CD4-positive, alpha-beta memory T cell (primary cell): ENCODE results near the gene EGLN2. TPM values are rescaled to one million over a fixed set of nuclear protein-coding genes. Genes with fewer than 3 reads are reported as not detected.

Experiments
- CTCF ChIA-PET: fragments of 350-600 bp; sonication (Branson Sonifier 250); formaldehyde crosslinking; loops from one replicate; lab custom pipeline; 2021; ENCODE audit warnings: inconsistent platforms; ENCODE audit not compliant: partially characterized antibody; lab: Charles Lee
- POLR2A ChIA-PET: fragments of 350-600 bp; sonication (Branson Sonifier 250); formaldehyde crosslinking; loops from one replicate; lab custom pipeline; 2021; ENCODE audit not compliant: partially characterized antibody; lab: Charles Lee
- DNase-seq, 5 donors: peaks; one replicate each; pipeline versions ENCODE4 v3.0.0 to v3.0.0-alpha.2; 2020 to 2022; ENCODE audit warnings: mixed read lengths in 1 of 5
- H3K27ac ChIP-seq: one replicate; pipeline ENCODE4 v1.7.0; 2013; ENCODE audit warnings: low read depth, low read length
- H3K27me3 ChIP-seq: 2 replicates; pipeline ENCODE4 v1.7.0; 2013; ENCODE audit warnings: mild to moderate bottlenecking, low read length, moderate library complexity; ENCODE audit not compliant: insufficient read depth
- H3K36me3 ChIP-seq: 2 replicates; pipeline ENCODE4 v1.7.0; 2013; ENCODE audit warnings: mild to moderate bottlenecking, low read length, moderate library complexity; ENCODE audit not compliant: insufficient read depth
- H3K4me1 ChIP-seq: 2 replicates; pipeline ENCODE4 v1.7.0; 2013; ENCODE audit warnings: mild to moderate bottlenecking, low read length, moderate library complexity; ENCODE audit not compliant: insufficient read depth
- H3K4me3 ChIP-seq, 2 donors: one replicate each; pipeline ENCODE4 v1.7.0; 2013; ENCODE audit warnings: low read length in 2 of 2, mild to moderate bottlenecking in 1 of 2
- H3K9me3 ChIP-seq, 2 donors: one replicate each; pipeline ENCODE4 v1.7.0; 2013; ENCODE audit warnings: low read length in 2 of 2, control low read depth in 1 of 2; ENCODE audit not compliant: control insufficient read depth in 1 of 2
- H3K27ac Mint-ChIP-seq, 7 donors: one replicate each; pipeline ENCODE4 v1.8.0; 2020 to 2021; ENCODE audit warnings: mixed read lengths in 7 of 7, mild to moderate bottlenecking in 6 of 7, inconsistent platforms in 3 of 7, moderate library complexity in 3 of 7
- H3K27me3 Mint-ChIP-seq, 2 donors: one replicate each; pipeline ENCODE4 v1.8.0; 2020 to 2021; ENCODE audit warnings: mixed read lengths in 2 of 2
- H3K36me3 Mint-ChIP-seq, 2 donors: one replicate each; pipeline ENCODE4 v1.8.0; 2020 to 2021; ENCODE audit warnings: mixed read lengths in 2 of 2, inconsistent platforms in 1 of 2, mild to moderate bottlenecking in 1 of 2
- H3K4me1 Mint-ChIP-seq, 4 donors: one replicate each; pipeline ENCODE4 v1.8.0; 2020 to 2021; ENCODE audit warnings: mixed read lengths in 4 of 4, mild to moderate bottlenecking in 1 of 4
- H3K4me3 Mint-ChIP-seq, 8 donors: one replicate each; pipeline ENCODE4 v1.8.0; 2020 to 2021; ENCODE audit warnings: mixed read lengths in 8 of 8, mild to moderate bottlenecking in 7 of 8, moderate library complexity in 6 of 8, inconsistent platforms in 3 of 8
- H3K9me3 Mint-ChIP-seq, 8 donors: one replicate each; pipeline ENCODE4 v1.8.0; 2020 to 2021; ENCODE audit warnings: mixed read lengths in 8 of 8, mild to moderate bottlenecking in 5 of 8, inconsistent platforms in 3 of 8, moderate library complexity in 1 of 8
- intact Hi-C: fragments of 100-400 bp; cut with micrococcal nuclease; formaldehyde crosslinking; loops from one replicate; pipeline ENCODE4 v1.15.1; 2023
- polyA plus RNA-seq, 2 donors: library from polyadenylated mRNA; unstranded; fragments of 300-500 nt; fragmentation: Illumina TruSeq; gene quantifications; one replicate each; pipeline ENCODE4 v1.2.3, GENCODE V29; 2021
- total RNA-seq, 2 experiments: library from RNA; stranded (reverse); gene quantifications; one replicate each; pipeline ENCODE4 v1.2.3, GENCODE V29; 2021

Gene EGLN2
- total and polyA plus RNA-seq, 4 experiments from 2014 or later: 141 to 219 (median 205) TPM

- H3K36me3 Mint-ChIP-seq: peaks cover 13 to 24% of the 10 kb centered on the region in 2 donors
- POLR2A ChIA-PET: interaction anchor here (0.9 to 14.6 kb wide), 4 partner anchors 22 to 27 kb away, joined by 3 to 369 read pairs (median 72); partner anchors contain the start of genes ACTMAP, EGLN2 and SNRPA
Observed at GRCh38 chr19:40775632-40776022, 23.4 kb upstream of the EGLN2 start.

GRCh38 chr19:40776364-40776763 lies 22.6 kb upstream of the EGLN2 start:
- H3K4me1 ChIP-seq: peaks cover 29% of the 10 kb centered on the region
- POLR2A ChIA-PET: interaction anchor here (2.2 to 14.6 kb wide), 4 partner anchors 9 to 576 kb away, joined by 11 to 369 read pairs (median 85); partner anchors contain the start of genes ACTMAP, EGLN2, SNRPA and TGFB1
- no peak overlapping the region for H3K4me3 ChIP-seq
- Mint-ChIP-seq H3K9me3 (no peaks in the 10 kb centered on the region), H3K27ac (peak overlapping the region in 6 of 7 donors; percentile 10 to 99 (median 98)), H3K27me3 (no peaks in the 10 kb centered on the region), H3K4me3 (peak overlapping the region in 1 of 8 donors; percentile 97), H3K36me3 (peaks cover 9 to 20% of the 10 kb centered on the region in 2 donors), H3K4me1 (peaks cover 21 to 41% (median 30%) of the 10 kb centered on the region in 4 donors)
- no peaks in the 10 kb centered on the region for H3K27me3 ChIP-seq
- CTCF ChIA-PET: interaction anchor here (1.1 to 3.3 kb wide), 5 partner anchors 17 to 43 kb away, joined by 4 to 46 read pairs (median 5); no protein-coding TSS in a partner anchor
- DNase-seq: no peak
- H3K27ac ChIP-seq: no peak overlapping the region
- intact Hi-C loops: loop anchor here (2.0 kb wide), 1 partner anchor 42 kb away; no protein-coding TSS in a partner anchor
- H3K9me3 ChIP-seq: no peaks in the 10 kb centered on the region
- no peaks in the 10 kb centered on the region for H3K36me3 ChIP-seq

More at GRCh38 chr19:40775632-40776022, 23.4 kb upstream of the EGLN2 start:
- no peaks in the 10 kb centered on the region for H3K9me3 ChIP-seq
- Mint-ChIP-seq H3K4me1 (peaks cover 26 to 45% (median 33%) of the 10 kb centered on the region in 4 donors), H3K9me3 (peaks cover 0 to 5% (median 0%) of the 10 kb centered on the region in 8 donors), H3K27me3 (no peaks in the 10 kb centered on the region), H3K27ac (peak overlapping the region in 5 of 7 donors; percentile 42 to 95 (median 74)), H3K4me3 (no peak overlapping the region)
- H3K4me1 ChIP-seq: peaks cover 34% of the 10 kb centered on the region
- H3K27ac ChIP-seq: no peak overlapping the region
- no peak overlapping the region for H3K4me3 ChIP-seq
- CTCF ChIA-PET: interaction anchor here (1.8 kb wide), 1 partner anchor 18 kb away, joined by 4 read pairs; no protein-coding TSS in a partner anchor
- H3K27me3 ChIP-seq: no peaks in the 10 kb centered on the region
- no peak for DNase-seq
- no peaks in the 10 kb centered on the region for H3K36me3 ChIP-seq
- intact Hi-C loops: loop anchor here (2.0 kb wide), 1 partner anchor 43 kb away; no protein-coding TSS in a partner anchor

- Histone ChIP-seq H3K4me3 (peak overlapping the region; percentile 67 to 98), H3K36me3 (peaks cover 2% of the 10 kb centered on the region), H3K27me3 (no peaks in the 10 kb centered on the region), H3K4me1 (peaks cover 29% of the 10 kb centered on the region), H3K27ac (peak overlapping the region; percentile 89), H3K9me3 (no peaks in the 10 kb centered on the region)
- peak; percentile 87 to 96 (median 88) for DNase-seq
- no peaks in the 10 kb centered on the region for H3K27me3 Mint-ChIP-seq
- H3K36me3 Mint-ChIP-seq: peaks cover 10 to 25% of the 10 kb centered on the region in 2 donors
- intact Hi-C loops: loop anchor here (2.0 kb wide), 1 partner anchor 42 kb away; no protein-coding TSS in a partner anchor
- ChIA-PET POLR2A (interaction anchor here (0.8 to 14.6 kb wide), 27 partner anchors 9 to 772 kb away, joined by 3 to 369 read pairs (median 5); partner anchors contain the start of genes ACTMAP, COQ8B, EGLN2 and HNRNPUL1), CTCF (interaction anchor here (0.6 to 4.1 kb wide), 15 partner anchors 16 to 428 kb away, joined by 3 to 46 read pairs (median 7); partner anchors contain the start of genes ACTMAP, COQ8B, EGLN2 and ITPKC)
- peak overlapping the region; percentile 95 to 99 (median 99) for H3K27ac Mint-ChIP-seq
- H3K4me3 Mint-ChIP-seq: peak overlapping the region; percentile 92 to 98 (median 95)
- no peaks in the 10 kb centered on the region for H3K9me3 Mint-ChIP-seq
- peaks cover 23 to 41% (median 31%) of the 10 kb centered on the region in 4 donors for H3K4me1 Mint-ChIP-seq
Observed at GRCh38 chr19:40776932-40777644, 21.9 kb upstream of the EGLN2 start.

- no peak for DNase-seq
- intact Hi-C loops: loop anchor here (2.0 kb wide), 1 partner anchor 41 kb away; no protein-coding TSS in a partner anchor
- Histone ChIP-seq H3K4me1 (peaks cover 29% of the 10 kb centered on the region), H3K36me3 (peaks cover 5% of the 10 kb centered on the region), H3K9me3 (no peaks in the 10 kb centered on the region), H3K4me3 (peak overlapping the region; percentile 67 to 98), H3K27ac (peak overlapping the region; percentile 89), H3K27me3 (no peaks in the 10 kb centered on the region)
- peaks cover 11 to 28% of the 10 kb centered on the region in 2 donors for H3K36me3 Mint-ChIP-seq
- peak overlapping the region; percentile 95 to 99 (median 99) for H3K27ac Mint-ChIP-seq
- CTCF ChIA-PET: interaction anchor here (0.6 to 4.1 kb wide), 15 partner anchors 16 to 427 kb away, joined by 3 to 46 read pairs (median 7); partner anchors contain the start of genes ACTMAP, COQ8B, EGLN2 and ITPKC
- H3K4me3 Mint-ChIP-seq: peak overlapping the region; percentile 92 to 98 (median 95)
- no peaks in the 10 kb centered on the region for H3K9me3 Mint-ChIP-seq
- no peaks in the 10 kb centered on the region for H3K27me3 Mint-ChIP-seq
- peaks cover 24 to 45% (median 31%) of the 10 kb centered on the region in 4 donors for H3K4me1 Mint-ChIP-seq
- POLR2A ChIA-PET: interaction anchor here (0.8 to 14.6 kb wide), 29 partner anchors 9 to 772 kb away, joined by 3 to 369 read pairs (median 5); partner anchors contain the start of genes ACTMAP, COQ8B, EGLN2 and HNRNPUL1
Observed at GRCh38 chr19:40777645-40777936, 21.4 kb upstream of the EGLN2 start.

- Histone ChIP-seq H3K27ac (peak within 1 kb of the TSS; percentile 89), H3K9me3 (no peaks in the 10 kb centered on the region), H3K4me1 (peaks cover 29% of the 10 kb centered on the region), H3K4me3 (peak within 1 kb of the TSS; percentile 67 to 98), H3K36me3 (peaks cover 5% of the 10 kb centered on the region), H3K27me3 (no peaks in the 10 kb centered on the region)
- CTCF ChIA-PET: interaction anchor here (0.7 to 4.1 kb wide), 18 partner anchors 7 to 427 kb away, joined by 3 to 46 read pairs (median 5); partner anchors contain the start of genes ACTMAP, COQ8B, EGLN2 and ITPKC
- Mint-ChIP-seq H3K27me3 (no peaks in the 10 kb centered on the region), H3K9me3 (no peaks in the 10 kb centered on the region), H3K4me3 (peak within 1 kb of the TSS; percentile 92 to 98 (median 95)), H3K27ac (peak within 1 kb of the TSS; percentile 95 to 99 (median 99)), H3K4me1 (peaks cover 24 to 45% (median 31%) of the 10 kb centered on the region in 4 donors), H3K36me3 (peaks cover 11 to 28% of the 10 kb centered on the region in 2 donors)
- POLR2A ChIA-PET: interaction anchor here (0.5 to 14.6 kb wide), 33 partner anchors 8 to 771 kb away, joined by 3 to 369 read pairs (median 5); partner anchors contain the start of genes ACTMAP, C19orf47, COQ8B and EGLN2
- intact Hi-C loops: loop anchor here (1.0 to 2.0 kb wide), 7 partner anchors 20 to 366 kb away; partner anchors contain the start of gene ACTMAP
- peak; percentile 100 for DNase-seq
Observed at GRCh38 chr19:40777937-40778705, 20.9 kb upstream of the EGLN2 start, which contains the start of gene RAB4B. Gene RAB4B, plus strand, starts transcription at chr19:40778247. Its CDS starts 129 bp downstream, at chr19:40778376.

GRCh38 chr19:40778706-40779284 lies 20.2 kb upstream of the EGLN2 start:
- Histone ChIP-seq H3K27me3 (no peaks in the 10 kb centered on the region), H3K9me3 (no peaks in the 10 kb centered on the region), H3K36me3 (peaks cover 5% of the 10 kb centered on the region), H3K4me3 (peak overlapping the region; percentile 14 to 67), H3K4me1 (peaks cover 29% of the 10 kb centered on the region), H3K27ac (peak overlapping the region; percentile 89)
- Mint-ChIP-seq H3K27me3 (no peaks in the 10 kb centered on the region), H3K4me3 (peak overlapping the region; percentile 92 to 98 (median 95)), H3K36me3 (peaks cover 15 to 31% of the 10 kb centered on the region in 2 donors), H3K9me3 (no peaks in the 10 kb centered on the region), H3K4me1 (peaks cover 25 to 45% (median 32%) of the 10 kb centered on the region in 4 donors), H3K27ac (peak overlapping the region; percentile 95 to 99 (median 99))
- ChIA-PET POLR2A (interaction anchor here (0.8 to 14.6 kb wide), 23 partner anchors 8 to 771 kb away, joined by 3 to 369 read pairs (median 6); partner anchors contain the start of genes ACTMAP, C19orf47, COQ8B and EGLN2), CTCF (interaction anchor here (0.7 to 4.1 kb wide), 14 partner anchors 8 to 144 kb away, joined by 3 to 46 read pairs (median 6); partner anchors contain the start of genes ACTMAP, COQ8B, EGLN2 and ITPKC)
- no peak for DNase-seq
- intact Hi-C loops: loop anchor here (1.0 kb wide), 6 partner anchors 20 to 366 kb away; partner anchors contain the start of gene ACTMAP
